PC-9 (cell line): ENCODE results near the gene CRB3.

Source experiments
- EZH2 ChIP-seq: fragments of 200-600 bp; sonication (generic); IDR thresholded peaks from 2 replicates; pipeline ENCODE4 v1.8.0; 2017; ENCODE audit warnings: antibody characterized with exemption, low read depth
- TF ChIP-seq, protein P1 (sequence below): fragments of 200-600 bp; sonication (generic); conservative IDR thresholded peaks from 2 replicates; pipeline ENCODE4 v1.6.1; 2017; ENCODE audit warnings: mixed run types, antibody characterized with exemption, mild to moderate bottlenecking, moderate library complexity

DNA sequence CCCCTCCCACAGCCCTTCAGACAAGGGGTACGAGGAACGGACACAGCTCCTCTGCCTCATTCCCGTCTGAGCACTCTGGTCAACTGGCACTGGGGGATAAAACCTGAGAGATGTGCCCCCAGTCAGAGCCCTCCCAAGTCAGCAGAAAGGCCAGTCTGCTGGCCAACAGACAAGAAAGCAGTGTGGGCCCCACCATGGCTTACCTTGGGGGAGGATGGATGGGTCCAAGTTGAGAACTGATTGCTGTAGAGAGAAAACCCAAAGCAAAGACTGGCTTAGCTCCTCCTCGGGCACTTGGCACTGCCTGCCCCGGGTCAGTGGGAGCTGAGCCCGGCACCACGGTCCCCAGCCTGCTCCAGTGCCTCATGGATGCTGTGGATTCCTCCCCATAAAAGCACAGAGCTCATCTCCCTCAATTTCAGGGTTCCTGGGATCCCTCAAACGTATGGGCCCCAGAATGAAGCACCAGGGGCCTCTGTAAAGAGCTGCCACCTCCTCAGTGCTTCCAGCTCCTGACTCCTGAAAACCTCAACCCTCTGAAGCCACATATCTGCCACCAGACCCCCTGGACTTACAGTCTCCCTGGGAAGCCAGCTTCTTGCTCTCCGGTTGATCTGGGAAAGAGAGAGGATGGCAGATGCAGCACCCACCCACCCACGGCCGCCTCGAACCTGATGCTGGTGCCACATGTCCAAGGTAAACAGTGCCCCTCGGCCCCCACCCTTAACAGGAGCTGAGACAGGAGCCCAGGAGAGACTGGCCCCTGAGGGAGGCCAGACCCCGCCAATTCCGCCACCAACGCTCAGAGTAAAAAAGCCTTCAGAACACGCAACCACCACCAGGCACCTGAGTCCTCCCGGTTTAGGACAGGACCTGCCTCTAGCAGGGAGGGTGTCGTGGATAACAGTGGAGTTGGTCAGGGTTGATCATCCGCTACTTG is 42.7 kb upstream of the CRB3 start:
- TF ChIP-seq, protein P1, sequence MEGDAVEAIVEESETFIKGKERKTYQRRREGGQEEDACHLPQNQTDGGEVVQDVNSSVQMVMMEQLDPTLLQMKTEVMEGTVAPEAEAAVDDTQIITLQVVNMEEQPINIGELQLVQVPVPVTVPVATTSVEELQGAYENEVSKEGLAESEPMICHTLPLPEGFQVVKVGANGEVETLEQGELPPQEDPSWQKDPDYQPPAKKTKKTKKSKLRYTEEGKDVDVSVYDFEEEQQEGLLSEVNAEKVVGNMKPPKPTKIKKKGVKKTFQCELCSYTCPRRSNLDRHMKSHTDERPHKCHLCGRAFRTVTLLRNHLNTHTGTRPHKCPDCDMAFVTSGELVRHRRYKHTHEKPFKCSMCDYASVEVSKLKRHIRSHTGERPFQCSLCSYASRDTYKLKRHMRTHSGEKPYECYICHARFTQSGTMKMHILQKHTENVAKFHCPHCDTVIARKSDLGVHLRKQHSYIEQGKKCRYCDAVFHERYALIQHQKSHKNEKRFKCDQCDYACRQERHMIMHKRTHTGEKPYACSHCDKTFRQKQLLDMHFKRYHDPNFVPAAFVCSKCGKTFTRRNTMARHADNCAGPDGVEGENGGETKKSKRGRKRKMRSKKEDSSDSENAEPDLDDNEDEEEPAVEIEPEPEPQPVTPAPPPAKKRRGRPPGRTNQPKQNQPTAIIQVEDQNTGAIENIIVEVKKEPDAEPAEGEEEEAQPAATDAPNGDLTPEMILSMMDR = no peak
- TF ChIP-seq EZH2 = no peak
